Measurements from ENCODE around the gene RTKN.
"Not testable (repeated sequence)": the region's sequence is repeated elsewhere in the genome, so short reads cannot be mapped to it uniquely, and the experiment has no call there.

The RTKN gene

GRCh38 chr2:74439373-74439772 is 2.4 kb downstream of the RTKN start:
- no peak for DNase-seq (ENCODE audit: low read depth in 2 of 2)

GRCh38 chr2:74438248-74438647 is 3.5 kb downstream of the RTKN start:
- no peak for DNase-seq (ENCODE audit: low read depth in 2 of 2)

- no peak for DNase-seq (ENCODE audit: low read depth in 2 of 2)
Measured at GRCh38 chr2:74436848-74437695, 4.7 kb downstream of the RTKN start.

- DNase-seq (ENCODE audit: low read depth in 2 of 2): no peak
Measured at GRCh38 chr2:74436111-74436805, 5.5 kb downstream of the RTKN start.

GRCh38 chr2:74430502-74430901 is 11.2 kb downstream of the RTKN start:
- DNase-seq (ENCODE audit: low read depth in 2 of 2): no peak

- no peak for DNase-seq (ENCODE audit: low read depth in 2 of 2)
Measured at GRCh38 chr2:74429487-74430451, 12.0 kb downstream of the RTKN start.

- DNase-seq (ENCODE audit: low read depth in 2 of 2): no peak
Measured at GRCh38 chr2:74428675-74429074, 13.1 kb downstream of the RTKN start.

GRCh38 chr2:74427551-74427950 is 14.2 kb downstream of the RTKN start:
- DNase-seq (ENCODE audit: low read depth in 2 of 2): no peak

GRCh38 chr2:74426181-74426758 is 15.5 kb downstream of the RTKN start:
- no peak for DNase-seq (ENCODE audit: low read depth in 2 of 2)

- no peak for DNase-seq (ENCODE audit: low read depth in 2 of 2)
Measured at GRCh38 chr2:74425523-74425922, 16.2 kb downstream of the RTKN start.

- DNase-seq (ENCODE audit: low read depth in 2 of 2): no peak
Measured at GRCh38 chr2:74424995-74425406, 16.7 kb downstream of the RTKN start.

- no peak for DNase-seq (ENCODE audit: low read depth in 2 of 2)
Measured at GRCh38 chr2:74424139-74424992, 17.4 kb downstream of the RTKN start.

- no peak for DNase-seq (ENCODE audit: low read depth in 2 of 2)
Measured at GRCh38 chr2:74423231-74424095, 18.3 kb downstream of the RTKN start.

GRCh38 chr2:74421221-74421870 is 20.4 kb downstream of the RTKN start, which contains the start of the genes C2orf81 and WDR54:
Gene C2orf81 (minus strand): TSS chr2:74421619. CDS start chr2:74421560, 59 bp downstream.
Gene WDR54 (plus strand): TSS chr2:74421730. CDS start chr2:74422154, 424 bp downstream.
- DNase-seq (ENCODE audit: low read depth in 2 of 2): peak; percentile 89 to 90

- not testable (repeated sequence) for DNase-seq (ENCODE audit: low read depth in 2 of 2)
Measured at GRCh38 chr2:74420443-74421103, 21.2 kb downstream of the RTKN start.

- DNase-seq (ENCODE audit: low read depth in 2 of 2): no peak
Measured at GRCh38 chr2:74420006-74420405, 21.7 kb downstream of the RTKN start.

GRCh38 chr2:74419345-74419744 is 22.4 kb downstream of the RTKN start:
- DNase-seq (ENCODE audit: low read depth in 2 of 2): no peak

GRCh38 chr2:74418312-74418711 is 23.4 kb downstream of the RTKN start:
- DNase-seq (ENCODE audit: low read depth in 2 of 2): no peak

All from stimulated activated CD4-positive, alpha-beta T cell treated with anti-CD3 and anti-CD28 coated beads, Interleukin-1b, Interleukin-23, amount 100 ng/mL, for 1 hour (primary cell).